ENCODE results near the gene MAP1S.

MAP1S gene

GRCh38 chr19:17718947-17719711, at the start of gene MAP1S:
MAP1S (plus strand) TSS chr19:17719480; CDS start chr19:17719503, 23 bp downstream.
- no peak for TF ChIP-seq CTCF (IDR thresholded peaks at IDR 0.05; ENCODE audit: low read depth, low read length, missing control alignments)
- DNase-seq (ENCODE audit: low read depth) = no peak
- H3K4me3 ChIP-seq (ENCODE audit: low read depth, low read length) = peak within 1 kb of the TSS; percentile 91
- in situ Hi-C loops (cut with HindIII; ENCODE audit: low sequenced_read_pairs) = loop anchor here (10.0 kb wide), 1 partner anchor 116 kb away; no protein-coding TSS in a partner anchor

GRCh38 chr19:17671906-17672305, 47.4 kb upstream of the MAP1S start:
- in situ Hi-C loops (cut with HindIII; ENCODE audit: low sequenced_read_pairs) = no loop called here
- DNase-seq (ENCODE audit: low read depth) = no peak
- no peak for TF ChIP-seq CTCF (IDR thresholded peaks at IDR 0.05; ENCODE audit: low read depth, low read length, missing control alignments)
- no peak overlapping the region for H3K4me3 ChIP-seq (ENCODE audit: low read depth, low read length)

- in situ Hi-C loops (cut with HindIII; ENCODE audit: low sequenced_read_pairs) = no loop called here
- no peak for TF ChIP-seq CTCF (IDR thresholded peaks at IDR 0.05; ENCODE audit: low read depth, low read length, missing control alignments)
- no peak for DNase-seq (ENCODE audit: low read depth)
- no peak overlapping the region for H3K4me3 ChIP-seq (ENCODE audit: low read depth, low read length)
Measured at GRCh38 chr19:17673937-17674799, 45.1 kb upstream of the MAP1S start.

- no peak for TF ChIP-seq CTCF (IDR thresholded peaks at IDR 0.05; ENCODE audit: low read depth, low read length, missing control alignments)
- in situ Hi-C loops (cut with HindIII; ENCODE audit: low sequenced_read_pairs) = no loop called here
- DNase-seq (ENCODE audit: low read depth) = no peak
- H3K4me3 ChIP-seq (ENCODE audit: low read depth, low read length) = no peak overlapping the region
Measured at GRCh38 chr19:17676295-17676694, 43.0 kb upstream of the MAP1S start.

- no peak overlapping the region for H3K4me3 ChIP-seq (ENCODE audit: low read depth, low read length)
- no peak for DNase-seq (ENCODE audit: low read depth)
- TF ChIP-seq CTCF (IDR thresholded peaks at IDR 0.05; ENCODE audit: low read depth, low read length, missing control alignments) = no peak
- in situ Hi-C loops (cut with HindIII; ENCODE audit: low sequenced_read_pairs) = no loop called here
Measured at GRCh38 chr19:17677002-17677401, 42.3 kb upstream of the MAP1S start.

- TF ChIP-seq CTCF (IDR thresholded peaks at IDR 0.05; ENCODE audit: low read depth, low read length, missing control alignments) = no peak
- no peak for DNase-seq (ENCODE audit: low read depth)
- no peak overlapping the region for H3K4me3 ChIP-seq (ENCODE audit: low read depth, low read length)
- in situ Hi-C loops (cut with HindIII; ENCODE audit: low sequenced_read_pairs) = no loop called here
Measured at GRCh38 chr19:17678836-17679235, 40.4 kb upstream of the MAP1S start.
